Measurements from ENCODE around the gene RHAG. TPM values are rescaled to one million over a fixed set of nuclear protein-coding genes. Genes with fewer than 3 reads are reported as not detected.

RHAG gene
- total RNA-seq, 1 experiment from 2014 or later, result not detected

GRCh38 chr6:49564552-49564951 lies 72.1 kb downstream of the RHAG start:
- DNase-seq (ENCODE audit: low read depth), result no peak

GRCh38 chr6:49563006-49563886 lies 73.4 kb downstream of the RHAG start:
- no peak for DNase-seq (ENCODE audit: low read depth)

- no peak for DNase-seq (ENCODE audit: low read depth)
Observed at GRCh38 chr6:49558238-49558637, 78.4 kb downstream of the RHAG start.

GRCh38 chr6:49557177-49557576 lies 79.5 kb downstream of the RHAG start:
- no peak for DNase-seq (ENCODE audit: low read depth)

- peak; percentile 66 for DNase-seq (ENCODE audit: low read depth)
Observed at GRCh38 chr6:49556429-49556837, 80.2 kb downstream of the RHAG start.

GRCh38 chr6:49555951-49556350 lies 80.7 kb downstream of the RHAG start:
- no peak for DNase-seq (ENCODE audit: low read depth)

Other genes starting within 250 kb of the RHAG start
- gene MMUT, start 173.6 kb downstream of the RHAG start, total RNA-seq (2014; rRNA removed; shearing (Covaris generic)), result 13.6 and 13.9 TPM in 2 replicates
- 45.4 and 56.4 TPM in 2 replicates for gene CENPQ, start 173.5 kb downstream of the RHAG start, total RNA-seq (2014; rRNA removed; shearing (Covaris generic))
- gene GLYATL3, start 136.9 kb downstream of the RHAG start, total RNA-seq (2014; rRNA removed; shearing (Covaris generic)), result not detected in 2 replicates
- gene C6orf141, start 86.2 kb downstream of the RHAG start, total RNA-seq (2014; rRNA removed; shearing (Covaris generic)), result 0.20 and 0.60 TPM in 2 replicates
- gene CRISP2, start 76.7 kb upstream of the RHAG start, total RNA-seq (2014; rRNA removed; shearing (Covaris generic)), result not detected in 2 replicates
- gene CRISP3, start 107.5 kb upstream of the RHAG start, total RNA-seq (2014; rRNA removed; shearing (Covaris generic)), result not detected in 2 replicates
- not detected in 2 replicates for gene PGK2, start 150.4 kb upstream of the RHAG start, total RNA-seq (2014; rRNA removed; shearing (Covaris generic))
- not detected in 2 replicates for gene CRISP1, start 229.7 kb upstream of the RHAG start, total RNA-seq (2014; rRNA removed; shearing (Covaris generic))

All from RPMI7951 (cell line).